Mesenteric fat pad (tissue), 1 donor: ENCODE measurements around the gene DQX1. TPM values are rescaled to one million over a fixed set of nuclear protein-coding genes. Genes with fewer than 3 reads are reported as not detected.

Experiments
- DNase-seq: peaks from one replicate; pipeline ENCODE4 v3.0.0-alpha.2; 2020; ENCODE audit warnings: low spot score
- total RNA-seq: library from RNA; stranded (reverse); fragmentation: NEBNext Ultra II Directional; extraction: Animal tissue kit (Norgen Biotek cat#: 25700); gene quantifications from one replicate; pipeline ENCODE4 v1.2.1, GENCODE V29; 2021
- donor health status: DM: yes; HTN: yes; CAD: no.

DQX1 gene
- total RNA-seq, 1 donor from 2014 or later = not detected

GRCh38 chr2:74554820-74555531 lies 28.9 kb upstream of the DQX1 start:
- DNase-seq = no peak

GRCh38 chr2:74553892-74554819 lies 28.1 kb upstream of the DQX1 start, which contains the start of the genes DOK1 and LOXL3:
Gene DOK1, plus strand, starts transcription at chr2:74554720. Its CDS starts 35 bp downstream, at chr2:74554755.
Gene LOXL3, minus strand, starts transcription at chr2:74553942. Its CDS starts 1,308 bp downstream, at chr2:74552634.
- peak; percentile 96 for DNase-seq

- no peak for DNase-seq
Measured at GRCh38 chr2:74552914-74553811, 27.1 kb upstream of the DQX1 start.

DNA sequence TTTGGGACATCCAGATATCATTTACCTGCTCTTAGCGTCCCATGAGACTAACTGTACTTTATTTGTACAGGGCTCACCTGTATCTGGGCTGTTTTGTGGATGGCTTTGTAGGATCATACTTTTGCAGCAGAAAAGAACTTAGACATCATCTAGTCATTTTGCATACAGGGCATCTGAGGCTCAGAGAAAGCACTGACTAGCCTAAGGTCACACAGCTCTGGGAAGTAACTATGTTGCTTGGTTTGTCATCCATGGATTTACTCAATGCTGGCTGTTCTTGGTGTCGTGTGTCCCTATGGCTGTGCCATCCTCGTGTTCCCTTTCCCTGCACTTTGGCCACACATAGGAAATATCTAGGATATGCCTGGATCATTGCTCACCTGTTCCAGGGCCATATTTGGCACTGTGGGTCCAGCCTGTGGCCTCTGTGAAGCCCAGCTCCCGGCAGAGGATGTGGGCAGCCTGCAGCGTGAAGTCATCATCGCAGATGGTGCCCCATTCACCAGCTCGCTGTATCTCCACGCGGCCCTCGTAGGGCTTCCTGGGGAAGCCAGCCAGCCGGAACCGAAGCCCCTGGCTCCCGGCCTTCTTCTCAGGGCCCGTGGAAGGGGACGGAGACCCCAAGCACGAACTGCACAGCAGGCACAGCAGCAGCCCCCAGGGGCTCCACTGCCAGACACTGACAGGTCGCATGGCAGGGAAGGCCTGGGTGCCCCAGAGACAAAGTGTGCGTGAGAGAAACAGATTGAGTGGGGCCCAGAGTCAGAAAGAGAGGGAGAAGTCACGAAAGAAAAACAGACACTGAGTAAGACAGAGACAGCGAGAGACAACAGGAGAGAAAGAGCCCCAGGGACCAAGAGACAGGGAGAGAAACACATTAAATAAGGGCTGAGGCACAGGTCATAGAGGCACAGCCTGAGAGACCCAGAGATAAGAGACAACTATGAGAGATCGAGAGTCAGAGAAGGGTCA lies 26.2 kb upstream of the DQX1 start:
- DNase-seq = no peak

GRCh38 chr2:74551530-74551929 lies 25.5 kb upstream of the DQX1 start:
- no peak for DNase-seq

DNA sequence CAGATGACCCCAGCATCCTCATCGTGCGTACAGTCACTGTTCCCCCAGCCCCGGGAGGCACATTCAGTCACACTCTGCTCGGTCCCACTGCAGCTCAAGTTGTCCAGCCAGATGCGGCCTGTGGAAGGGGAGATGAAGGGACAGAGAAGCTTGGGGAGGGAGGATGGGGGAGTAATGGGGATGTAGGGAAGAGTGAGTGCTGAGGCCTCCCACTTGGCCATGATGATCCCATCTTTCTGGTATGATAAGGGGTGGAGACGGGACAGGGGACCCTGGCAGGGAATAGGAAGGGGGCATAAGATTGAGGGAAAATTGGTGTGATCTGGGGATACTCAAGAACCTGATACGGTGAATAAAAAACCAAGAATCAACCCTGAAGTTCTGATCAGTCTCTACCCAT lies 24.2 kb upstream of the DQX1 start:
- no peak for DNase-seq

GRCh38 chr2:74548900-74549826 lies 23.1 kb upstream of the DQX1 start:
- DNase-seq = no peak

- DNase-seq = no peak
Measured at GRCh38 chr2:74548285-74548899, 22.4 kb upstream of the DQX1 start.

DNA sequence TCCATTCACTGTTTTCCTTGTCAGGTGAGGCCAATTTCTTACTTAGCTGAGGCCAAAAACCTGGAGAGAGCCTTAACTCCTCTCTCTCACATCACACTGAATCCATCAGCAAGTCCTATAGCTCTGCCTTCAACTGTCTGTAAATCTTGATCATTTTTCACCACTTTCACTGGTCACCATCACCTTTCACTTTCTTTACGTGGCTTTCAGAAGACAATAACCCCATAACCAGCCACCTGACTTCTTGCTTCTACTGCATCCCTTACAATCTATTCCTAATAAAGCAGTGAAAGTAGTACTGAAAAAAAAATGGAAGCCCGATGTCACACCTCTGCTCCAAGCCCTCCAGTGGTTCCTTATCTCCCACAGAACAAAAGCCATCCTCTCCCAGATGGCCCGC lies 20.0 kb upstream of the DQX1 start:
- DNase-seq = no peak

DNA sequence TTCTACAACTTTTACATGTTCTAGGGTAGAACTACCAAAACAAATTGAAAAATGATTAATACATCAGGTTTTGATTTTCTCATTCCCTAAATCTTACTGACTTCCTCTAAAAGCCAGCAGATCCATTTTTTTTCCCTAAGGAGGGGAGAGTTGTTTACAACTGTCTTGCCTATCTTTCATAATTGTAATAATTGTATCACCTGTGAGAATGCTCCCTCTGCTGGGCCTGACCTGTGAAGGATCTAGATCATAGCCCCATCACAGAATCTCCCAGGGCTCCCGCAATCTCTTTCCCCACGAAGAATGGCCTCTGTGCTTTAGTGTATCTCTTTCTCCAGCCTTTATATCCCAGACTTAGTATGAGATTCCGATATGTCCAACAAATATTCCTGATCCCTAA lies 18.6 kb upstream of the DQX1 start:
- DNase-seq = no peak

GRCh38 chr2:74542978-74543377 lies 16.9 kb upstream of the DQX1 start:
- no peak for DNase-seq

- DNase-seq = no peak
Measured at GRCh38 chr2:74540291-74540690, 14.3 kb upstream of the DQX1 start.

DNA sequence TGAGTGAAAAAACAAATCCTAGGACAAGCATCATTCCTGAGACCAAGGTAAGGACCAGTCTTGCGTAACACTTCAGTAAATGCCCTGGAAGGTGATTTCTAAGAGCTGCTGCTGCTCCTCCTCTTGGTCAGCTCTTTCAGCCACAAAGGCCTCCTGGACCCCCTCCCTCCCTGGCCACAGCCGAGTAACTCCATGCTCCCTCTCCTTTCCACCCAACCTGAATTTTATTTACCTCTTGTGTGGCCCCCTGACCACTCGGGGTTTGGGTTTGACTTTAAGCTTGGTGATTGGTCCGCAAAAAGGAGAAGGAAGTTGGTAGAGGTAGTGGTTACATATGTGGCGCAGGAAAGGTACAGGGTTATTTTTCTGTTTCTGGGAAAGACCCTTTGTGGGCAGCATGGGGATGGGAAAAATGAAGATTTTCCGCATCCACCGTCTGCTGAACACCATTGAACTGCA lies 12.9 kb upstream of the DQX1 start:
- no peak for DNase-seq

GRCh38 chr2:74537140-74537539 lies 11.1 kb upstream of the DQX1 start:
- no peak for DNase-seq

GRCh38 chr2:74536166-74536950 lies 10.3 kb upstream of the DQX1 start:
- no peak for DNase-seq

- no peak for DNase-seq
Measured at GRCh38 chr2:74535440-74535965, 9.5 kb upstream of the DQX1 start.

DNA sequence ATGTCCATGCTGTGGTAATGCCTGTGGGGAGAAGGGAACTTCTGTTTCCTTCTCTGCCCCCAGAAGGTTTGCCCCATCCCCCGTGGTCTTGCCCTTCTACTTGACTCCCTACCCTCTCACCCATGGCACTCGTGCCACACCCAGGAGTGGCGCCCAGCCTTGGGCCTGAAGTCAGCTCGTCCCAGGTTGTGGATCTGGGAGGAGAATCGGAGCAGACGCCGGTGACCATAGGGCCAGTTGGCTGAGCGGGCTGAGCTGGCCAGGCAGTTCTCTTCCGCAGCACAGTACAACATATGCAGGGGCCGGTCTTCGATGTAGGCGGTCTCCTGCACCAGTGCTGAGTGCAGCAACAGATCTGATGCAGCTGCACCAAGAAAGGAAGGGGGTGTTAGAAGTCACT lies 8.4 kb upstream of the DQX1 start:
- no peak for DNase-seq
